Vein endothelial cell (primary cell): ENCODE measurements around the gene CXCL11. TPM values are rescaled to one million over a fixed set of nuclear protein-coding genes. Genes with fewer than 3 reads are reported as not detected.

Experiments used
- total RNA-seq: library from RNA; depleted of rRNA; stranded (reverse); fragments of >200 nt; gene quantifications from 2 replicates; pipeline ENCODE4 v1.2.3, GENCODE V29; 2012

The CXCL11 gene
- 3.9 and 5.2 TPM in 2 replicates for total RNA-seq

GRCh38 chr4:76035799-76036380 is at the start of gene CXCL11:
TSS of gene CXCL11 (minus strand) at chr4:76036070. CDS start at chr4:76035987, 83 bp downstream.

GRCh38 chr4:76074468-76074867 is 38.6 kb upstream of the CXCL11 start, which contains the start of gene ART3:
TSS of gene ART3 (plus strand) at chr4:76074709. CDS start at chr4:76075890, 1,181 bp downstream.

GRCh38 chr4:76023389-76023788 is 12.5 kb downstream of the CXCL11 start, which contains the start of gene CXCL10:
TSS of gene CXCL10 (minus strand) at chr4:76023497. CDS start at chr4:76023431, 66 bp downstream.

GRCh38 chr4:76007089-76007862 is 28.6 kb downstream of the CXCL11 start, which contains the start of gene CXCL9:
TSS of gene CXCL9 (minus strand) at chr4:76007509. CDS start at chr4:76007449, 60 bp downstream.

Other genes starting within 250 kb of the CXCL11 start
- gene PPEF2, start 133.6 kb downstream of the CXCL11 start, total RNA-seq, result not detected in 2 replicates
- gene NAAA, start 95.1 kb downstream of the CXCL11 start, total RNA-seq, result 18.3 and 20.9 TPM in 2 replicates
- gene SDAD1, start 45.1 kb downstream of the CXCL11 start, total RNA-seq, result 37.6 and 43.0 TPM in 2 replicates
- not detected in 2 replicates for gene CXCL9, start 28.6 kb downstream of the CXCL11 start, total RNA-seq
- 0.10 and 0.33 TPM in 2 replicates for gene CXCL10, start 12.6 kb downstream of the CXCL11 start, total RNA-seq
- 0.33 TPM in 1 of 2 replicates, not detected in the other for gene ART3, start 38.6 kb upstream of the CXCL11 start, total RNA-seq
- gene NUP54, start 112.3 kb upstream of the CXCL11 start, total RNA-seq, result 50.3 and 54.7 TPM in 2 replicates
- 152 and 153 TPM in 2 replicates for gene SCARB2, start 177.8 kb upstream of the CXCL11 start, total RNA-seq
- not detected in 2 replicates for gene FAM47E, start 215.7 kb upstream of the CXCL11 start, total RNA-seq